Neural cell (in vitro differentiated cells): Measurements from ENCODE around the gene FAM163A.

Source experiments
- EP300 ChIP-seq: fragments of 450-650 bp; conservative IDR thresholded peaks from 2 replicates; pipeline ENCODE4 v1.6.1; 2014; ENCODE audit warnings: antibody characterized with exemption, mild to moderate bottlenecking, moderate library complexity; ENCODE audit not compliant: poor library complexity, severe bottlenecking
- EZH2 ChIP-seq: fragments of 200-600, 300-800 bp; shearing (Covaris generic), sonication (generic); IDR thresholded peaks from 2 replicates; pipeline ENCODE4 v1.6.1; 2014; ENCODE audit warnings: antibody characterized with exemption, low read length, borderline replicate concordance, mild to moderate bottlenecking; ENCODE audit not compliant: insufficient read depth, poor library complexity, severe bottlenecking
- POLR2AphosphoS5 ChIP-seq: IDR thresholded peaks from 2 replicates; pipeline ENCODE4 v1.6.1; 2012
- TF ChIP-seq, protein P1 (sequence below): fragments of 450-650 bp; IDR thresholded peaks from 2 replicates; pipeline ENCODE4 v1.5.1; 2014; ENCODE audit warnings: antibody characterized with exemption, mild to moderate bottlenecking, moderate library complexity; ENCODE audit not compliant: poor library complexity, severe bottlenecking
- TF ChIP-seq, protein P2 (sequence below): IDR thresholded peaks from 2 replicates; pipeline ENCODE4 v1.6.1; 2012; ENCODE audit warnings: borderline replicate concordance

GRCh38 chr1:179708434-179709195 is 34.5 kb upstream of the FAM163A start:
- TF ChIP-seq POLR2AphosphoS5, result no peak
- TF ChIP-seq, protein P1, sequence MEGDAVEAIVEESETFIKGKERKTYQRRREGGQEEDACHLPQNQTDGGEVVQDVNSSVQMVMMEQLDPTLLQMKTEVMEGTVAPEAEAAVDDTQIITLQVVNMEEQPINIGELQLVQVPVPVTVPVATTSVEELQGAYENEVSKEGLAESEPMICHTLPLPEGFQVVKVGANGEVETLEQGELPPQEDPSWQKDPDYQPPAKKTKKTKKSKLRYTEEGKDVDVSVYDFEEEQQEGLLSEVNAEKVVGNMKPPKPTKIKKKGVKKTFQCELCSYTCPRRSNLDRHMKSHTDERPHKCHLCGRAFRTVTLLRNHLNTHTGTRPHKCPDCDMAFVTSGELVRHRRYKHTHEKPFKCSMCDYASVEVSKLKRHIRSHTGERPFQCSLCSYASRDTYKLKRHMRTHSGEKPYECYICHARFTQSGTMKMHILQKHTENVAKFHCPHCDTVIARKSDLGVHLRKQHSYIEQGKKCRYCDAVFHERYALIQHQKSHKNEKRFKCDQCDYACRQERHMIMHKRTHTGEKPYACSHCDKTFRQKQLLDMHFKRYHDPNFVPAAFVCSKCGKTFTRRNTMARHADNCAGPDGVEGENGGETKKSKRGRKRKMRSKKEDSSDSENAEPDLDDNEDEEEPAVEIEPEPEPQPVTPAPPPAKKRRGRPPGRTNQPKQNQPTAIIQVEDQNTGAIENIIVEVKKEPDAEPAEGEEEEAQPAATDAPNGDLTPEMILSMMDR, result no peak
- TF ChIP-seq, protein P2, sequence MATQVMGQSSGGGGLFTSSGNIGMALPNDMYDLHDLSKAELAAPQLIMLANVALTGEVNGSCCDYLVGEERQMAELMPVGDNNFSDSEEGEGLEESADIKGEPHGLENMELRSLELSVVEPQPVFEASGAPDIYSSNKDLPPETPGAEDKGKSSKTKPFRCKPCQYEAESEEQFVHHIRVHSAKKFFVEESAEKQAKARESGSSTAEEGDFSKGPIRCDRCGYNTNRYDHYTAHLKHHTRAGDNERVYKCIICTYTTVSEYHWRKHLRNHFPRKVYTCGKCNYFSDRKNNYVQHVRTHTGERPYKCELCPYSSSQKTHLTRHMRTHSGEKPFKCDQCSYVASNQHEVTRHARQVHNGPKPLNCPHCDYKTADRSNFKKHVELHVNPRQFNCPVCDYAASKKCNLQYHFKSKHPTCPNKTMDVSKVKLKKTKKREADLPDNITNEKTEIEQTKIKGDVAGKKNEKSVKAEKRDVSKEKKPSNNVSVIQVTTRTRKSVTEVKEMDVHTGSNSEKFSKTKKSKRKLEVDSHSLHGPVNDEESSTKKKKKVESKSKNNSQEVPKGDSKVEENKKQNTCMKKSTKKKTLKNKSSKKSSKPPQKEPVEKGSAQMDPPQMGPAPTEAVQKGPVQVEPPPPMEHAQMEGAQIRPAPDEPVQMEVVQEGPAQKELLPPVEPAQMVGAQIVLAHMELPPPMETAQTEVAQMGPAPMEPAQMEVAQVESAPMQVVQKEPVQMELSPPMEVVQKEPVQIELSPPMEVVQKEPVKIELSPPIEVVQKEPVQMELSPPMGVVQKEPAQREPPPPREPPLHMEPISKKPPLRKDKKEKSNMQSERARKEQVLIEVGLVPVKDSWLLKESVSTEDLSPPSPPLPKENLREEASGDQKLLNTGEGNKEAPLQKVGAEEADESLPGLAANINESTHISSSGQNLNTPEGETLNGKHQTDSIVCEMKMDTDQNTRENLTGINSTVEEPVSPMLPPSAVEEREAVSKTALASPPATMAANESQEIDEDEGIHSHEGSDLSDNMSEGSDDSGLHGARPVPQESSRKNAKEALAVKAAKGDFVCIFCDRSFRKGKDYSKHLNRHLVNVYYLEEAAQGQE, result no peak
- TF ChIP-seq EP300, result no peak
- TF ChIP-seq EZH2, result no peak
